Effector CD8-positive, alpha-beta T cell (primary cell): ENCODE data around the gene SPZ1.
"Not testable (repeated sequence)": the region's sequence is repeated elsewhere in the genome, so short reads cannot be mapped to it uniquely, and the experiment has no call there.

ENCODE experiments used
- DNase-seq: peaks from one replicate; lab custom pipeline; 2025; lab: John Stamatoyannopoulos, UW
- total RNA-seq, 4 experiments: gene quantifications; one replicate each; lab custom pipeline; 2026; lab: John Stamatoyannopoulos, UW

Gene SPZ1, protein sequence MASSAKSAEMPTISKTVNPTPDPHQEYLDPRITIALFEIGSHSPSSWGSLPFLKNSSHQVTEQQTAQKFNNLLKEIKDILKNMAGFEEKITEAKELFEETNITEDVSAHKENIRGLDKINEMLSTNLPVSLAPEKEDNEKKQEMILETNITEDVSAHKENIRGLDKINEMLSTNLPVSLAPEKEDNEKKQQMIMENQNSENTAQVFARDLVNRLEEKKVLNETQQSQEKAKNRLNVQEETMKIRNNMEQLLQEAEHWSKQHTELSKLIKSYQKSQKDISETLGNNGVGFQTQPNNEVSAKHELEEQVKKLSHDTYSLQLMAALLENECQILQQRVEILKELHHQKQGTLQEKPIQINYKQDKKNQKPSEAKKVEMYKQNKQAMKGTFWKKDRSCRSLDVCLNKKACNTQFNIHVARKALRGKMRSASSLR
- total RNA-seq, result 0 reads per million in 4 experiments

DNA sequence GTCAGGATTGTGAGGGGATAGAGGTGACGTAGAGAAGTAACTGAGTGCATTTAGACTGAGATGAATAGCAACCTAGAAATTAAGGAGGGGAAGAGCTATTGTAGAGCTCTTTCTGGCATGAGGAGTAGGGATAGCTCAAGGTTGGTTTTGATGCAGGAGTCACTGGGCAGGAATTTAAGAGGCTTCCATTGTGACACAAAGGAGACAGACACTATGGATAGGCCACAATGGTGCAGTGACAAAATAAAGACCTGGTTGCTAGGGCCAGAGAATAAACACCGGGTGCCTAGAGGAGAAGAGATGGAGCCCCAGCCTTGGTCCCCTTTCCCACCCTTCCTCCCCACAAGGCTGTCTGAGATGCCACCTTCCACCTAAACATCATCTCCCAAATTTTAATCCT lies at the start of gene SPZ1:
TSS of gene SPZ1 (plus strand) at position 301 of the 400 bp plus-strand sequence. CDS start 214 bp downstream, outside the sequence.
- DNase-seq, result no peak

- not testable (repeated sequence) for DNase-seq
Observed at GRCh38 chr5:80270543-80270942, 49.3 kb upstream of the SPZ1 start.

GRCh38 chr5:80275347-80275746 lies 44.5 kb upstream of the SPZ1 start:
- no peak for DNase-seq

GRCh38 chr5:80276186-80276585 lies 43.6 kb upstream of the SPZ1 start:
- DNase-seq, result no peak

- no peak for DNase-seq
Observed at GRCh38 chr5:80277191-80277590, 42.6 kb upstream of the SPZ1 start.

GRCh38 chr5:80282054-80282453 lies 37.7 kb upstream of the SPZ1 start:
- DNase-seq, result no peak

GRCh38 chr5:80283360-80283759 lies 36.4 kb upstream of the SPZ1 start:
- no peak for DNase-seq

DNA sequence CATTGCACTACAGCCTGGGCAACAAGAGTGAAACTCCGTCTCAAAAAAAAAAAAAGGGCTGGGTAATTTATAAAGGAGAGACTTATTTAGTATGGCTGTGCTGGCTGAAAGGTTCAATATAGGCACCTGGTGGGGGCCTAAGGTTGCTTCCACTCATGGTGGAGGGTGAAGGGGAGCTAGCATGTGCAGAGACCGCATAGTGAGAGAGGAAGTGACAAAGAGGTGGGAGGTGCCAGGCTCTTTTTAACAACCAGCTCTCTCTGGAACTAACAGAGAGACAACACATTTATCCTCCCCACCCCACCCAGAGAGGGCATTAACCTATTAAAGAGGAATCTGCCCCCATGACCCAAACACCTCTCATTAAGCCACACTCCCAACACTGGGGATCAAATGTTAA lies 35.1 kb upstream of the SPZ1 start:
- DNase-seq, result no peak

DNA sequence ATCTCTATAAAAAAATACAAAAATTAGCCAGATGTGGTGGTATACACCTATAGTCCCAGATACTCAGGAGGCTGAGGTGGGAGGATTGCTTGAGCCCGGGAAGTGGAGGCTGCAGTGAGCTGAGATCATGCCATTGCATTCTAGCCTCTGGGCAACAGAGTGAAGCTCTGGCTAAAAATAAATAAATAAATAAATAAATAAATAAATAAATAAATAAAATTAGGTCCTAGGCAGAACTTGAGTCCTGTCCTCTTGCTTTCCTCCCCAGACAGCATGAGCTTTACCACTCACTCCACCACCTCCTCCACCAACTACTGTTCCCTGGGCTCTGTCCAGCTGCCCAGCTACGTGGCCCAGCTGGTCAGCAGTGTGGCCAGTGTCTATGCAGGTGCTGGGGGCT lies 31.6 kb upstream of the SPZ1 start:
- DNase-seq, result no peak

- DNase-seq, result no peak
Observed at GRCh38 chr5:80289320-80289719, 30.5 kb upstream of the SPZ1 start.

DNA sequence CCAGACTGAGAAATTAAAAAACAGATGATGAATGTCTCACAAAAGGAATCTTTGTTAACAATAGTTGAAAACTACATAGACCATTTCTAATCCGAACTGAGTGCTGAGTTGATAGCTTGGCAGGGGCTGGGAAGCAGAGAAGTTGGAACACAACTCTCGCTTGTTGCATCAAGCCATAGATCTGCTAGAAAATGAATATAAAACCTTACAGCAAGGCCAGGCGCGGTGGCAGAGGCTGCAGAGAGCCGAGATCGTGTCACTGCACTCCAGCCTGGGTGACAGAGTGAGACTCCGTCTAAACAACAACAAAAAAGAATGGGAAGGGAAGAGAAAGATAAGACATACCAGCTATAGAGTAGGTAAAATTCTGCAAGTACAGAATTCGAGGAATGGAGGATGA lies 28.0 kb upstream of the SPZ1 start:
- DNase-seq, result no peak

DNA sequence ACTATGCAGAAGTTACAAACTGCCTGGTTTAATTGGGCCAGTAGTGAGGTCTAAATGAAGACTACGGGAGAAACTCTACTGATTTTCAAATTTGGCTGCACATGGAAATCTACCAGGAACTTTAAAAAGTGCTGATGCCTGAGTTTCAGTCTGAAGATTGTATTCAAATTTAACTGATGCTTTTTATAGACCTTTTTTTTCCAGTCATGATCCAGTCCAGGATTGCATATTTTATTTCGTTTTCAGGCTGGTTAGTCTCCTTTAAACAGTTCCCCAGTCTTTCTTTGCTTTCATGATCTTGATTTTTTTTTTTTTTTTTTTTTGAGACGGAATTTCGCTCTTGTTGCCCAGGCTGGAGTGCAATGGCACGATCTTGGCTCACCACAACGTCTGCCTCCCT lies 23.7 kb upstream of the SPZ1 start:
- no peak for DNase-seq

DNA sequence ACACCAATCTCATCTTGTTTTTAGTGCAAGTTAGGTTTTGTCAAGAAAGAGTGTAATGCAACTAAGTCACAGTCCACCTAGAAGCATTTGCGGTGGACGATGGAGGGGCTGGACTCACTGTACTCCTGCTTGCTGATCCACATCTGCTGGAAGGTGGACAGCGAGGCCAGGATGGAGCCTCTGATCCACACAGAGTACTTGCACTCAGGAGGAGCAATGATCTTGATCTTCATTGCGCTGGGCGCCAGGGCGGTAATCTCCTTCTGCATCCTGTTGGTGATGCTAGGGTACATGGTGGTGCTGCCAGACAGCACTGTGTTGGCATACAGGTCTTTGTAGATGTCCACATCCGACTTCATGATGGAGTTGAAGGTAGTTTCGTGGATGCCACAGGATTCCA lies 20.2 kb upstream of the SPZ1 start:
- no peak for DNase-seq

DNA sequence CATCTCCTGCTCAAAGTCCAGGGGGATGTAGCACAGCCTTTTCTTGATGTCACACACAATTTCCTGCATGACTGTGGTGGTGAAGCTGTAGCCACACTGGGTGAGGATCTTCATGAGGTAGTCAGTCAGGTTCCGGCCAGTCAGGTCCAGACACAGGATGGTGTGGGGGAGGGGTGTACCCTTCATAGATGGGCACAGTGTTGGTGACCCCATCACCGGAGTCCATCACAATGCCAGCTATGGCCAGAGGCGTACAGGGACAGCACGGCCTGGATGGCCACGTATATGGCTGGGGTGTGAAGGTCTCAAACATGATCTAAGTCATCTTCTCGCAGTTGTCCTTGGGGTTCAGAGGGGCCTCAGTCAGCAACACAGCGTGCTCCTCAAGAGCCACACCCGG lies 19.7 kb upstream of the SPZ1 start:
- DNase-seq, result no peak

GRCh38 chr5:80300796-80301195 lies 19.0 kb upstream of the SPZ1 start:
- not testable (repeated sequence) for DNase-seq

GRCh38 chr5:80301342-80301741 lies 18.5 kb upstream of the SPZ1 start:
- DNase-seq, result not testable (repeated sequence)

- no peak for DNase-seq
Observed at GRCh38 chr5:80302636-80303035, 17.2 kb upstream of the SPZ1 start.

GRCh38 chr5:80308526-80308925 lies 11.3 kb upstream of the SPZ1 start:
- DNase-seq, result no peak

- no peak for DNase-seq
Observed at GRCh38 chr5:80309871-80310665, 9.7 kb upstream of the SPZ1 start.

DNA sequence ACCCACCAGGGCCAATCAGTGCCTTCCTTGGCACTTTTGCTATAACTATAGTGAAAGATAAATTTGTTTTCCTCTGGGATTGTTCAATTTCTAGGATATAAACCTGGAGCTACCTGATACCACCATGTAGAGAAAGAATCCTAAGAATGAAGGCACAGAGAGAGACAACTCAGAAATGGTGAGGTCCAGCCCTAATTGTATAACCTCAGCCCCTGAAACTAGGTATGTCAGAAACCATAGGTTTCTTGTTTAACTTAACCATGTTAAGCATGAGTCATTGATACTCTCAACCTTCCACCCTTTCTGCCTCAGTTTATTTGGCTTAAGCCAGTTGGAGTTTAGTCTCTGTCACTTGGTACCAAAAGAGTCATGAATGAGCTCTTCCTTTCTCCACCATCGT lies 4.6 kb upstream of the SPZ1 start:
- DNase-seq, result no peak

GRCh38 chr5:80318212-80318611 lies 1.6 kb upstream of the SPZ1 start:
- no peak for DNase-seq

GRCh38 chr5:80324912-80325311 lies 5.1 kb downstream of the SPZ1 start:
- DNase-seq, result no peak

DNA sequence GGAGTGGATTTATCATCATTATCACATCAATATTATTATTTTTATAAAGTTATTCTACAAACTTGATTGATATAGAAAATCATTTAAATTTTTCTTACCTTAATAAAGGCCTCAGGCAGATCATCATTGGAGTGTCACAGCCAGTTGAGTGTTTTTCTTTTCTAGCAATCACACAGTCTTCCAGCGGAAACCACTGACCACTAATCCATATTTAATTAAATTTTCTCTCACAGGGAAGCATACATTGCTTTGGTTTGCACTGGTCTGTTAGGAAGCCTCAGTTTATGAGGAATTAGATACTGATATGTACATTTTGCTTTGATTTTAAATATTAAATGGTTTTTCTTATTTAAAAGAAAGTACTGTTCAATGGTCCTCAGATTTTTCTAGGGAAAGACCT lies 6.7 kb downstream of the SPZ1 start:
- DNase-seq, result no peak
